ENCODE results near the gene HYAL2.
A peak's percentile ranks its signal among the peaks of the same experiment; 100 is the strongest.

HYAL2 gene

DNA sequence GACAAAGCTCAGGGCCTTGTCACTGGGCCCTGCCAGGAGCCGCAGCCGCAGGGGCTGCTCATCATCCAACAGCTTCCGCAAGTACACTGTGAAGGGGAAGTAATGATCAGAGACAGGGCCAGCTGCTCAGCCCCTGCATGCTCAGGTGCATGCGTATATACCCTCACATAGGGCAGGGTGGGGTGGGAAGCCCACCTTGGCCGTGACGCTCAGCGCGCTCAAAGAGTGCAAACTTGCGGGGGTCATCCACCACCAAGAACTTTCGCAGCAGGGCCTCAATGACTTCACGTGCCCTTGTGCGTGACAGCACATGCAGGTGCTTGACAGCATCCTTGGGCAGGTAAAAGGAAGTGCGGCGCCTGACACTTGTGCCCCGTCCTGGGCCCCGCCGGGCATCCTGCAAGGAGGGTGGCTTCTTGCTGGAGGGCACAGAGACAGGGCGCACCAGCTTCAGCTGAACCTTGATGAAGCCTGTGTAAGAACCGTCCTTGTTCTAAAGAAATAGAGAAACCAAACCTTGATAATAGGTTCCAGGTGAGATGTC lies 8.9 kb upstream of the HYAL2 start:
- no peak for DNase-seq (ENCODE audit: extremely low read depth in 1 of 2, low read depth in 1 of 2)

DNA sequence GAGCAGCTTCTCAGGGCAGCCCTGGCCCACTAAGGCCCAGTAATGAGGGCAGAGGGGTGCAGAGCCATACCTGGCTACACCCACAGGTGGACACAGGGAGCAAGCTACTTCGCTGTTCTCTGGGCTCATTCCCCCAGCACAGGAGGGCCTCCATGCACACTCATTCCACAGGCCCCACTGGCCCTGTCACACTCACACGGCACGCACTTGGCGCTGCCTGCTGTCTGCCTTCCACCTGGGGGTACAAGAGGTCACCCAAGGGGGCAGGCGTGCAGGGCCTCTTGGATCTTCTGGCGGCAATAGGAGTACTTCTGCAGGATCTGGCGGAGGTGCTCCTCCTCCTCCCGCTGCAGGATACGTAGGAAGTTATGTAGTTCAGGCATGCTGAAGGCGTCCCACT lies 7.8 kb upstream of the HYAL2 start:
- no peak for DNase-seq (ENCODE audit: extremely low read depth in 1 of 2, low read depth in 1 of 2)

DNA sequence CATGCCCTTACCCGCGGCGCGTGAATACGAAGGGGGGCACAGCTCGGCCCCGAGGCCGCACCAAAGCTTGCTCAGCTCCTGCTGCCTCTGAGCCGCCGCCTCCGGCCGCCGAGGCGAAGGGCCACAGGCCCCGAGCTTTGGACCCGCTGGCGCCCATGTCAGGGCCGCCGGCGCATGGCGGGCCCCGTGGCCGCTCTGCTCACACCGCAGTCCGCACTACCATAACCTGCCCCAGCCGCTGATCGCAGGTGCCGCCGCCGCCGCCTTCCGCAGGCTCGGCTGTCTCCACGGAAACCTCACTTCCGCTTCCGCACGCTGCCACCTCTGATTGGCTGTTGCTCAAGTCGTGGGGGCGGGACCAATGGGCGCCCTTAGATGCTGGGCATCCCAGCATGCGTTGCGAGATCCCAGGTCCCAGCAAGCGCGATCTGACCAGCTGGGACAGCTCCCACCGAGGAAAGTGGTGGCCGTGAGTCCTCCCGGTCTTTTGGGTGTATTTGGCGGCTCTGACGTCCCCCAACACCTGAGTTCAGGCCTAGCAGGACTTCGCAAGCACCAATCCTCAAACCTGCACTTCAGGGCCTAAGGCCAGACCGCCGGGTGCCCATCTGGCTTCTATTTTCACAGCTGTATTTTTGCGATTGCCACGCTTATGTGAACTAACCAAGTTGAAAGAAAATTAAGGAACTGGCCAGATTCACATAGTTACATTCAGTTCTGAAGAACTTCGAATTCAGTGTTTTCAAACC lies 5.6 kb upstream of the HYAL2 start, which contains the start of gene TUSC2:
TUSC2 (minus strand) TSS at position 281 of the 749 bp plus-strand sequence; CDS start at position 157, 124 bp downstream.
- DNase-seq (ENCODE audit: extremely low read depth in 1 of 2, low read depth in 1 of 2) = peak; percentile 86 to 91

DNA sequence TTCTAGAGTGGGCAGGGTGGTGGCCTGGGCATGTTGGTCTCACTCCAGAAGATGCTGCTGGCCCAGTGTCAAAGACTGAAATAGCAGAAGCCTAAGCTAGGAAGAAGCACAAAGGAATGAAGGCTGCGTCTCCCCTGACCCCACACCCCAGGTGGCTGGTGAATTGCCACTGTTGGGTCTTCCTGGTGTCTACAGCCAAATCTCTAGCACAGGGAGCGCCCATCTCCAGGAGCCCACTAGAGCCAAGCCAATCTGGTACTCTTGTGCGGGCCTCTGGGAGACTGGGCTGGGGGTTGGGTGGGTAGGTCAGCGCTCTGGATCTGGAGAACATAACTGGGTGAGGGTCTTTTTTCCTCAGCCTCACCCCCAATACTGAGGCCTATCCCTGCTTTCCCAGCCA lies 4.6 kb upstream of the HYAL2 start:
- DNase-seq (ENCODE audit: extremely low read depth in 1 of 2, low read depth in 1 of 2) = no peak

DNA sequence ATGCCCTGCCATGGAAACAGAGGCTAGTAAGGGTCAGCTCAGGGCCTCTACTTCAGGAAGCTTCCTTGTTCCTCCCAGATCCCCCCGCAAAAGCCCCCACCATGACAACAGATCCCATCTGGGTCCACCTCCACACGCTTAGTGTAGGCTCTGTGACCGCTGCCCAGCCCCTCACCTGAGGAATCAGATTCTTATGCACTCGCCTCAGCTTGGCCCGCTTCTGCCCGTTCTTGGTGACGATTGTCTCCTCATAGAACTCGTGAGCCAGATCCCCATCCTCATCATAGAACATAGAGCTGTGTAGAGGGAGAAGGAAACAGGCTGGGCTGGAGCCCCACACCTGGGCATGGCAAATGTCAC lies 3.6 kb upstream of the HYAL2 start:
- DNase-seq (ENCODE audit: extremely low read depth in 1 of 2, low read depth in 1 of 2) = no peak

DNA sequence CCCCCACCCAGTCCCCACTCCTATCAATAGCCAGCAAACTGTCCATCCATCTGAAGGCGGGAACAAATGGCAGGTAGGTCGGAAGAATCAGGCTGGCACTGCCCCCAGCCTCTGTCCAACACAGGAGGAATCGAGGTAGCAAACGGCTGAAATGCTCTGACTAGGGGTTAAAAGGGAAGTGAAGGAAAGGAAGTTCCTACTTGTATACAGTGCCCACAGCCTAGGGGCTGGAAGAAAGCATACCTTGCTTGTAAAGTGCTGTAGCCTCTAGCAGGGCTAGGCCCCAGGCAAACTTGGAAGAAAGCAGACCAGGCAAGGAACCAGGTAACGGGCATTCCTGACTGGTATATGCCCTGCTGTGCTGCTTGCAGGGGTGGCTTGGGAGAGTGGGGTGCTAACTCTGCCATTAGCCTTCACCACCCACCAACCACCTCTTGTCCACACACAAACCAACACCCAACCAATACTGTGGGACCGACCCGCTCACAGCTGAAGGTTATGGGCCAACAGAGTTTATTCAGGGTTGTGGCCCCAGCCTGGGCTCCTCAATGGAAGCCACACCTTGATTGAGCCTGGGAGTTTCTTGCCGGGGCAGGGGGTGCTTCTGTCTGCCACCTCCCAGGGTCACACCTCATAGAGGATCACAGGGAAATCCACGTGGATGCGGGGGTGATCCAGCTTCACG lies 3.1 kb upstream of the HYAL2 start:
- no peak for DNase-seq (ENCODE audit: extremely low read depth in 1 of 2, low read depth in 1 of 2)

DNA sequence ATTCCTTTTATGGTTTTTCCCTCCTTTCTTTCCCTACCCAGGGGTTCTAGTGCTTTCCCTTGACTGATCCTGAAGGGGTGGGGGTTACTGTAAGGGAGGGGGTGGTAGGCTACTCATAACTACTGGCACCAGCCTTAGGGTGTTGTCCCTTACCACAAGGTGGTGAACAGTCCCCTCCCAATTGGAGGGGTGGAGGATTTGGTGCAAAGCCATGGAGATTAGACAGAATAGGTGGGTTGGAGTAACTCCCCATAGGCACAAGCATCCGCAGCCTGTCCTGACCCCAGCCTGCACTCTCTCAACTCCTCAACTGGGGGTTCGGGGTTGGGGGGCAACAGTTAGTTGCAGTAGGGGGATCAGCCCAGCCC lies 2.6 kb upstream of the HYAL2 start:
- no peak for DNase-seq (ENCODE audit: extremely low read depth in 1 of 2, low read depth in 1 of 2)

DNA sequence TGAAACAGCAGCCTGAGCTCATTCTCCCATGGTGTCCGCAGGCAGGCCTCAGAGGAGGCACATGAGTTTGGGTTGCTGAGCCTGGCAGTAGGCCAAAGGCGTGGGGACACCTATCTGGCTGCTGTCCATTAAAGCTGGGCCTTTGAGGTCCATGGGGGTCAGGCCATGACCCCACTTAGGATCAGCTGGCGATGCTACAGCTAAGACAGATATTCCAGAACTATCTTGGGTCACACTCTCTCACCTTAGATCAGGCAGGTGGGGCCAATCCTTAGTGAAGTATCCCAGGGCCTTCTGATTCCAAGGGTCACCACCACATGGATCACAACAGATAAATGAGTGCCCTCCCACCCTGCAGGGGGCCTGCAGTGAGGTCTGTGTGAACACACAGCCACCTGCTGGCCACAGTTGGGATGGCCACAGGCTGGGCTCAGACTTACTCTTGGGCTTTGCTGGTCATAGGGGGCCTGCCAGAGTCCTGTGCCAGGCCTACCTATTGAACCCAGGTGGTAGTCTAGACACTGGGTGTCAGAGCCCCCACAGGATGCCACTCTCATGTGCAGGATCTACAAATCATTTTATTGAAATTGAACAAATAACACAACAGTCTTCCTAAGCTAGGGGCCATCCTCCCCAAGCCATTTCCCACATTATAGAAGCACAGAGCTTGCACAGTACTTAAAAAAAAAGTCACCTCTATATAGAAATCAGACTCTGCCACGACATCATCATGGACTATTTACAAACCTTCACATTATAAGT lies 2.0 kb upstream of the HYAL2 start:
- DNase-seq (ENCODE audit: extremely low read depth in 1 of 2, low read depth in 1 of 2) = peak in 1 of 2 donors; percentile 39

DNA sequence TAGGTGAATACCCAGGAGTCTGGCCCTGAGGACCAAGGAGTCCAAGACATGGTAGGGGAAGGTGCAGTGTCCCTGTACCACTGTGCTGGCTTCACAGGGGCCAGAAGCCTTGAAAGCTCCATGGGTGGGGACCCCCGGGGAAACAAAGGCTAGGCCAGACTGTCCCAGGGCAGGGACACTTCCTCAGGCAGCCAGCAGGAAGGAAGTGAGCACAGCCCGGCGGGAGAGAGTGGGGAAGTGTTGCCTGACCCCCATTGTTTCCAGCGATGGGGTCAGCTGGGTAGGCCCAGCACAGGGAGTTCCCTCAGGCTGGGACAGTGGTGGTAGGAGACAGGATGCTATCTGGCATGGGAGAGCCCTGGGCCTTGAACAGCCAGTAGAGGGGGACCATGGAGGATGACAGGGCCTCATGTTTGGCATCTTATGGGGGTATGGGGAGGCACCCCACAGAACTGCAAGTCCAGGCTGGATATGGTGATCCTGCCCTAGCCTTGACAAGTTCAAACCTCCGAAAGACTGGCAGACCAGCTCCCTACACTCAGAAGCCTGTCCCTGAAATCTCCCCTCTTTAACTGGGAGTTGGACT lies 1.2 kb upstream of the HYAL2 start:
- no peak for DNase-seq (ENCODE audit: extremely low read depth in 1 of 2, low read depth in 1 of 2)

DNA sequence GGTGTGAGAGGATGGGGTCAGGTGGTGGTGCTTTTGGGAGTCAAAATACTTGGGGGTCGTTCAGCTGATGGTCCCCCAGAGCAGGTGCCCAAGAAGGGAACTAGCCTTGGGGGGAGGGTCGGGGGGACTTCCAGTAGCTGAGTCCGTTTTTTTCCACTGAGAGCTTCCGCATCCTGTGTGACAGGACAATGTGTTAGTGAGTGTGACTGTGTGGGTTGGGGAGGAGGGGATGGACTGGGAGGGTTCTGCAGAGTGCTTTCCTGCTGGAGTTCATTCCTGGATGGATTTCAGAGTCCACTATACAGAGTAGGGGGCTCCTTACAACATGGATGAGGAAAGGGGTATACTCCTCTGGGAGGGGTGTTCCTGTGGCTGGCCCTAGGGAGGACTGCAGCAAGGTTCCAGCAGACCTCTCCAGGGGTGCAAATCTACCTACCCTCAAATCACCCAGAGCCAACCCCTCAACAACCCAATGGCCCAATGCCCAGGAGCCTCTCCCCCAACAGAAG lies 601 bp upstream of the HYAL2 start:
- no peak for DNase-seq (ENCODE audit: extremely low read depth in 1 of 2, low read depth in 1 of 2)

DNA sequence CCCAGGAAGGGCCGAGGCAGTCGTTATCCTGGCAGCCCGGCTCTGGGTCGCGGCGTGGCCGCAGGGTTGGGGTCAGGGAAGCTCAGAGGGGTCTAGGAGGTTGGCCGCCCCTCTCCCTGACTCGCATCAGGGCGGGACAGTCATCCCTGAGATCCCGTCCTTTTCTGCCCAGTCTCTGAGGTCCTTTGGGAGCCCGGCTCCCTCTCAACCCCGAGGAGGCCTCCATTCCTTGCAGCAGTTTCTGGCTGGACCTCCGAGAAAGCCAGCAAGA lies 495 bp downstream of the HYAL2 start:
- no peak for DNase-seq (ENCODE audit: extremely low read depth in 1 of 2, low read depth in 1 of 2)

DNA sequence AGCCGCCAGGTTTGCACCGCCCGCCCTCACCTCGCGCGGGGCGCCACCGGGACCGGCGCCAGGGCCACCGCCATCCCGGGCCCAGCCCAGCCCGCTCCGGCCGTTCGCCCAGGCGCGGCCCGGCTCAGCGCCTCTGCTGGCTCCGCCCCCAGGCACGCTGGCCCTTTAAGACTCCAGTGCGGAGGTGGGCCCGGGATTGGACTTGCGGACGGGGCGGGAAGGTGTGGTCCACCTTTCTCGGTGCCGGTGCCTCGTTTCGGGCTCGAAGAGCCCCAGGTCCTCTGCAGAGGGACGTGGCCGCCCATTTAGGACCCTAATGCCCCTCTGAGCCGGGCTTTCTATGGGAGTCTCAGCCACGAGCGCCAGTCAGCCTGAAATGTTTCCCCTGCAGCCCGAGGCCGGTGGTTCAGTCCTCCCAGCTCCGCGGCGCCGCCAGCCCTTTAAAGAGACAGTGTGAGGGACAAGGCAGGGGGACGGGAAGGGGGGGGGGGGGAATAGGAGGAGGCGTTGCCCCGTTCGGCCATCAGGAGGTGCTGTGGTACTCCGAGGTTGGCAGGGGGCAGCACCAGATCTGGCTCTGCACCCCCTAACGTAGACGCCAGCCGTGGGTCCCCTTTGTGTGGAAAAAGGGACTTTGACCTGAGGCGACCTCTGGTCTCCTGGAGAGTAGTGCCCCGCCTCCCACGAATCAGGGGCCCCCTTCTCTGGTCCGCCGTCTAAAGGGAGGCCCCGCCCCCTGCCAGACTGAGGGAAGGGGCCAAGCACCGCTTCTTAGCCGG lies 1.0 kb downstream of the HYAL2 start:
- peak; percentile 43 to 67 for DNase-seq (ENCODE audit: extremely low read depth in 1 of 2, low read depth in 1 of 2)

DNA sequence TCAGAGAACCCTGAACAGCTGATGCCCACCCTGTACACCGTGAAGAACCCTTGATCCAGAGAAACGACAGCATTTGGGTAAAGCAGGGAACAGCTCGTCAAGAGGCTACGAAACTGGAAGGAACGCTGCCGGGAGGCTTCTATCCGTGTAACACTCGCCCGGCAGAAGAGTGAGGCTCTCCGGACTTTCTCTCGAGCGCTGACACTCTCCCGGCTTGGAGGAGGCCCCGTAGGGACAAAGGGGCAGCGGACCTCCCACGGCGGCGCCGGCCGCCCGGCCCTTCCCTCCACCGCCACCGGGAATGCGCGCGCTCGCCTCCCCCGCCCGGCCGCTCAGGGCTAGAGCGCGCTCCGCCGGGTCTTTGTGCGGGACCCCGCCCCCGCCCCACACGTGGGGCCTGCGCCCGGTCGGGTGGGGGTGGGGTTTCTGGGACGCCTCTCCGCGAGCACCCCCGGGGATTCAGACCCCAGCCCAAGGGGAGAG lies 1.7 kb downstream of the HYAL2 start:
- peak in 1 of 2 donors; percentile 38 for DNase-seq (ENCODE audit: extremely low read depth in 1 of 2, low read depth in 1 of 2)

DNA sequence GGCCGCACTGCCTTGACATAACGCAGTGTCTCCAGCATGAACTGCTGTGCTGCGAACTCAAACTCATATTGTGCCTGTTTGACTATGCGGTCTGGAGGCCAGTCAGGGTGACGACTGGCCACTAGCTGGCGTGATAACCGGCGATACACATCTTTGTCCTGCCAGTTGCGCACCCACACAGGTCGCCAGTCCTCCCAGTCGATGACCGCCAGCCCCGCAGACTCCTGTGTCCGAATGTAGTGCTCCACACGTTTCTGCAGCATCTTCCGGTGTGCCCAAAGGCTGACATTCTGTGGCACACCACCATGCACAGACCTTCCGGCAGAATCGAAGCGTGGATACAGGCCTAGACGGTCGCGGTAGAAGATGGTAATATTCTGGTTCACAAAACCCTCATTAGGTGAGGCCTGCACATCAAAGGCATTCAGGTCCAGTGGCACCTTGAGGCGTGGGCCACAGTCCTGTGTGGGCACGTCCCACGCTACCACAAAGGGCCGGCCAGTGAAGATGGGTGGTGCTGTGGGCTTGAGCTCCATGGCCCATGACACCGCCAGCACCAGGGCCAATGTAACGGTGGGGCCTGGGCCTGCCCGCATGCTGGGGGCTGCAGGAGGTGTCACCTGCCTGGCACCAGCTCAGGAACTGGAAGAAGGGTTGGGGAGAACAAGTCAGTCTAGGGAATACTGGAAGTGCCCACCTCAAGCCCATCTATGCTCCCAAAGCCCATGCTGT lies 2.5 kb downstream of the HYAL2 start:
- no peak for DNase-seq (ENCODE audit: extremely low read depth in 1 of 2, low read depth in 1 of 2)

DNA sequence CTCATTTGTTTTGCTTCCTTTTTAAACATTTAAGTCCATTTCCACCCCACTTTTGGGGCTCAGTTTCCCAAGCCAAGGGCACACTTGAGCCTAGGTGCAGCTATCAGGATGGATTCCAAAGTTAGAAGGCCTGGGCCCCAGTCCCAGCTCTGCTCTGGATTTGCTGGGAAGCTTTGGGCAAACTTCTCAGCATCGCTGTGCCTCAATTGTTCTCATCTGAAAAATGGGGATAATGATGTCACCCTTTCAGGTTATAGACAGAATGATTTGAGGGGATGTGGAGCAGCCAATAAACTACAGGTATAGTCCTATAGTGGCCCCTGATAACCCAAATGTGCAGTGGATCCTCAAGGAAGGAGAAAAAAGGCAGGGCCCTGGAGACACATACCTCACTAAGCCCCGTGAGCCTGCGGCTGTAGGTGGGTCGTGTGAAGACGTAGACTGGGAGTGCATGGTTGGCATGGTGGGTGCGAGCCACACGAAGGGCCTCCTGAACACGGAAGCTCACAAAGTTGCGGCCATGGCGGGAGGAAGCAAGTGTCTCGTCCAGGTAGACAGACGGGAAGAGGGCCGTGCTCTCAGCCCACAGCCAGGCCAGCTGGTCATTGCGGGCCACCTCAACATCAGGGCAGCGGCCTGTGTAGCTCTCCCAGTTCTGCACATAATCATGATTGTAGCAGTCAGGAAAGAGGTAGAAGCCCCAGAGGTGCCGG lies 3.2 kb downstream of the HYAL2 start:
- no peak for DNase-seq (ENCODE audit: extremely low read depth in 1 of 2, low read depth in 1 of 2)

DNA sequence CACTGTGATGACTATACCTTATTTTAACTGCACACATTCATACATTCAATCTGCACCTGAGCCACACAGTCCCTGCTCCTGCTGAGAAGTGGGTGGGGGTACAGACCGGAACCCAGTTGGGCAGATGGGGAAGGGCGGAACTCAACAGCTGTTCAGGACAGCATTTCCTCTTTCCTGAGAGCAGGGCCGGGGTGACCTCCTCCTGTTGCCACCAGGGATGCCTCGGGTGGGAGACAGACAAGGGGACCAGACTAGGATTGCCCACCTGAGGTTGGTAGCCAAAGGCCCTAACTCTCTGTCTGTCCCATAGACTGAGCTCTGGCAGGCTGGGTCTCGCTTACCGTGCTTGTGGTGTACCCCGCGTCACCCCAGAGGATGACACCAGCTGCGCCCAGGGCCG lies 3.9 kb downstream of the HYAL2 start:
- DNase-seq (ENCODE audit: extremely low read depth in 1 of 2, low read depth in 1 of 2) = no peak

DNA sequence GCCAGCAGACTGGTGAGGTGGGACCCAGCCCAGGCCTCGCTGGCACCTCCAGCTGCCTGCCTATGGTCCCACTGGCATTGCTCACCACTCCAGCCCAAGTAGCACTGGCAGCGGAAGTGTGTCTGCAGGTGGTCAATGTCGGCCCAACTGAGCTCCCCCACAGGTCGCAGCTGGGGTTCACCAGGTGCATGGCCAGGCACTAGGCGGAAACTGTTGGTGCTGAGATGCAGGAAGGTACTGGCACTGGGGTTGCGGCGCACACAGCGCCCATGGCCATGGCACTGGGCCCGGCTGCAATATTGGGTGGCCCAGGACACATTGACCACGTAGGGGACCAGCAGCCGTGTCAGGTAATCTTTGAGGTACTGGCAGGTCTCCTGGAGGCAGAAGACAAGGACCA lies 4.4 kb downstream of the HYAL2 start:
- no peak for DNase-seq (ENCODE audit: extremely low read depth in 1 of 2, low read depth in 1 of 2)

DNA sequence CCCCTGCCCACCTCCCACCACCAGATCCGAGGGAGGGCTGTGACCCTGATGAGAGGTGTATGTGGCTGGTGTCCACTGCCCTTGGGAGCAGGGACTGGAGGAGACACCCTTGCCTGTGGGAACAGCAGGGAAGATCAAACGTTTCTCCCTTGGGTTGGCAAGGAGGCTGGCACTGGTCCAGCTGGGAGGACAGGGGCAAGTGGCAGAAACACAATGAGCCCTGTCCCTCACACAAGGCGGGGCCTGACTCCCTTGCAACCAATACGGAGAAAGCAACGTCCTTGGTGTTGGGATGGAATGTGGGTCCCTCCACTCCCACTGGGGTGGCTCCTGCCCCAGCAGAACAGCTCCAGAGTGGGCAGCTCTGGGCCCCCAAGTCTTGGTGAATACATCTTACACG lies 5.2 kb downstream of the HYAL2 start:
- no peak for DNase-seq (ENCODE audit: extremely low read depth in 1 of 2, low read depth in 1 of 2)

DNA sequence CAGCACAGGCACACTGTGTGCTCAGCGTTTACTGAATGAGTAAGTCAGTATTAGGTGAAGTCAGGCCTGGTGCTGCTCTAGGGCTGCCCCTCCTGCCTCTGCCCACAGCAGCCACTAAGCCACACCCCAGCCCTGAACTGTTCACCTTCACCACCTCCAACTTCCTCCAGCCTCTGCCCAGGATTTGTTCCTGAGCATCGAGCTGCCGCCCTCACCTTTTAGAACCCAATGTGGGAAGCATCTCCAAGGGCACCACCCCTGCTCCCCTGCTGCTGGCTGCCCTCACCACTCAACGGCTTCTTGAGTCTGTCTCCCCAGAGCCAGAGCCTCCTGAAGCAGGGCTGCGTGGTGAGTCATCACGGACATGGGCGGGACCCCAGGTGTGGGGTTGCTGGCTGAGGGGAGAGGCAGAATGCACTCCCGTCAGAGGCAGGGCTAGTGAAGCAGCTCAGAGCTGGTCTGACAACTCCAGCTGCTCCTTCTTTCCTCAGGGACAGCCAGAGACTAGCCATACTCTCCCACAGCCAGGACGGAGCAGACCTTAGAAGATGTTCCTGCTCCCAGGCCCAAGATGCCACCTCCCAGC lies 5.8 kb downstream of the HYAL2 start:
- peak; percentile 57 to 61 for DNase-seq (ENCODE audit: extremely low read depth in 1 of 2, low read depth in 1 of 2)

All from activated CD8-positive, alpha-beta memory T cell treated with anti-CD3 and anti-CD28 coated beads for 1 hour (primary cell).